ENCODE measurements around the gene MPI.
"Not testable (repeated sequence)": the region's sequence is repeated elsewhere in the genome, so short reads cannot be mapped to it uniquely, and the experiment has no call there.

The MPI gene

DNA sequence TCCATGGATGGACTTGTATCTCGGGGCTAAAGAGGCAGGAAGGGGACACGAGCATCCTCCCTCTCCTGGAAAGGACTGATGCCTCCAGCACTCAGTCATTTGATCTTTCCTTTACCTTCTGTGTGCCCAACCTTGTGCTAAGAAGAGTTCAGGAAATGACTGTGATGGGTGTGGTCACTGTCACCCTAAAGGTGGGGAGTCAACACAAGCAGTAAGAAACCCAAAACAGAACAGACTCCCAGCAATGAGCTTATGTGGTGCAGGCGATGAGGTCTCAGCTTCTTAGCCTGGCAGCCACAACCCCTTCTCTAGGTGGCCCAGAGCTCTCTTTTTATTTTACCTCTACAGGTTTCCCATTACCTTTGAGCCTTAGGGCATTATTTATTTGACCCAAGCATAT lies 3.8 kb downstream of the MPI start:
- no peak for DNase-seq

DNA sequence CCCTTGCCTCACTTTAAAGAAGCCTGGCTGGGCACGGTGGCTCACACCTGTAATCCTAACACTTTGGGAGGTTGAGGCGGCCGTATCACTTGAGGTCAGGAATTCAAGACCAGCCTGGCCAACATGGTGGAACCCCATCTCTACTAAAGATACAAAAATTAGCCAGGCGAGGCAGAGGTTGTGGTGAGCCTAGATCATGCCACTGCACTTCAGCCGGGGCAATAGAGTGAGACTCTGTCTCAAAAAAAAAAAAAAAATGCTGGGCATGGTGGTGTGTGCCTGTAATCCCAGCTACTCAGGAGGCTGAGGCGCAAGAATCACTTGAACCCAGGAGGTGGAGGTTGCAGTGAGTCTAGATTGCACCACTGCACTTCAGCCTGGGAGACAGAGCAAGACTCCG lies 4.5 kb downstream of the MPI start:
- not testable (repeated sequence) for DNase-seq

- no peak for DNase-seq
Measured at GRCh38 chr15:74895830-74896229, 6.0 kb downstream of the MPI start.

DNA sequence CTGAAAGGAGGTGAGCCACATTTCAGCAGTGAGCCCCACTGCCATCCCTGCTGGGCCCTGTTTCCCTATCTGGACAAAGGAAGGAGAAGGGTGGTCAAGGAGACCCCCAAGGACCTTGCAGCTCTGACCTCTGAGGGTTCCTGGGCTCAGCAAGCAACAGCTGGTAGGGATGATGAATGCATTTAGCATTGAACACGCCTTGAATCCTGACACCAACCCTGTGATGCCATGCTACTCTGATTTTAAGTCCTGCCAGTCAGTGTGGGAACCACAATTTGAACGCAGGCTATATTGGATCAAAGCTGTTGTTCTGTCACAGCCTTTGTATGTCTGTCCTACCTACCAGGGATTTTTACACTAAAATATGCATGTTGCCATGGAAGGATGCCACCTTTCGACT lies 6.5 kb downstream of the MPI start:
- no peak for DNase-seq

DNA sequence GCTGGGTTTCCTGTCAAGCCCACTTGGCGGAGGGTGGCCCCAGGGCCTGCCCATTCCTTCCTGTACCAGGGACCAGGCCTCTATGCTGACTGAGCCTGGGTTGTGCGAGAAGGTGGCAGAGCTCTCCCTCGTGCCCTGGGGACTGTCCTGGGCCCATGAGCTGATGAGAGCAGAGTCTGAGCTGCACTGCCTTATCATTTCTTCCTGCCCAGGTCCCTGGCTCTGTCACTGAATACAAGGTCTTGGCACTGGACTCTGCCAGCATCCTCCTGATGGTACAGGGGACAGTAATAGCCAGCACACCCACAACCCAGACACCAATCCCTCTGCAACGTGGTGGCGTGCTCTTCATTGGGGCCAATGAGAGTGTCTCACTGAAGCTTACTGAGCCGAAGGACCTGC lies 7.5 kb downstream of the MPI start:
- no peak for DNase-seq

GRCh38 chr15:74901612-74902063 lies 11.8 kb downstream of the MPI start:
- peak; percentile 20 for DNase-seq

- no peak for DNase-seq
Measured at GRCh38 chr15:74902295-74903075, 12.6 kb downstream of the MPI start.

DNA sequence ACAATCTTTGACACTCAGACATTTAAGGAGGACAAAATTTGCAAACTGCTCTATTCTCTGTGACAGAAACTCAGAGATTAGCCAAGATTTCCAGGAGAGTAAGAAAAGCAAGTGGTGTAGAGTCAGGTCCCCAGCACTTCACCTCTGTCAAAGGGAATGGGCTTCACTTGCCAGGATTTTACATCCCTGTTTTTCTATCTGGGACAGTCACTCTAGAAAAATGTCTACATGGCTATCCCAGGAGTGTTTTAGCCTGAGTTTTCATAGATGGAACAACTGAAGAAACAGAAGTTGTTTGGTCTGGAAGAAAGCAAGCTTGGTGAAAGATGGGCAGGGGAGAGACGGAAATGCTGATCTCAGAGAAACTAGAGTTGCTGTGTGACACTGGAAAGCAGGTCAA lies 13.8 kb downstream of the MPI start:
- no peak for DNase-seq

DNA sequence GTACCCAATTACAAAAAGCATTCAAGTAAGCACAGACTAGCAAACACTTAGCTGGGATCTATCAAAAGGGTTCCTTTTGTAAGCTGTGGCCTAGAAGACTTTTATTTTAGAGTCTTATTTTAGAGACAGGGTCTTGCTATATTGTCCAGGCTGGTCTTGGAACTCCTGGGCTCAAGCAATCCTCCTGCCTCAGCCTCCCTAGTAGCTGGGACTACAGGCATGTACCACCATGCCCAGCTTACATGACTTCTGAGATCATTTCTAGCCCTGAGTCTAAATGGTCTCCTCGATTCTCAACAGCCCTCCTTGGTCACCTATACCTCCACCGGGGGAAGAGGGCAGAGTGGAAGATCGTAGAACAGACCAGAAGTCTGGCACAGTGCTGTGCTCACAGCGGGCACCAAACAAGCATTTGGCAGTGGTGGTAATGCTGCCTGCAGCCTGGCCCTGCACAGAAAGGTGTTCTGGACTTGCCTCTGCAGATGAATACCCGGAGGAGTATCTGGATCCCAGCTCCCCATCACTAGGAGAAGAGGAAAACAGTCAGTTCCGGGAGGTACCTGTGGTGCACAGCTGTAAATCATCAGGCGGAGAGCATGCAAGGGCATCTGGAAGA lies 14.5 kb downstream of the MPI start:
- DNase-seq: no peak

GRCh38 chr15:74906067-74906449 lies 16.2 kb downstream of the MPI start:
- DNase-seq: no peak

DNA sequence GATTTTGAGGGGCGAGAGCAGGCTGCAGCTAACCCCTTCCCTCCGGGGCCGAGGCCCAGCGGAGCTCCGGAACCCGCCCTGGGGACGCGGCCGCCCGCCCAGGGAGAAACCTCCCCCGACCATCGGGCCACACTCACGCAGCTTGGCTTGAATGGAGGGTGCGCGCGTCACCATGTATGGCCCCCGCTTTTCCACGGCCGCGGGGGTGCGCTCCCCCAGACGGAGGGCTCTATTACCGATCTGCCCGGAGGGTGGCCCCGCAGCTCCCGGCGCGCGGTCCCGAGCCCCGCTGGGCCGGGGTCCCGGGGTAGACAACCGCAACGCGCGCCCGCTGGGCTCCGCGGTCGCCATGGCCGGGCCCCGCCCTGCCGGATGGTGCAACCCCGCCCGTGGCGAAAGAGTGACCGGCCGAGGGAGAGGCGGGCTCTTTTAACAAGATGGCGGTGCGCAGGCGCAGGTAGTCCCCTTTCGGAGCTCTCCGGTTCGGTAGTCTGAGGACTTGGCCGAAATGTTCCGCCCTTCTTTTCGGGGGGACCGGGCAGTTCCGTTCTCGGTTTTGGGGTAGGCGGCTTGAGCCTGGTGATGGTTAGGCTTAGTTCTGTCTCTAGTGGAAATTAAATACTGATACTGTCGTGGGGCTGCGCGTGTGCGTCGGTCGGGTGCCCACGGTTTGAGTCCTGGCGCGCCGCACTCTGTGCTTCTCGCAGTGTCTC lies 16.8 kb downstream of the MPI start, which contains the start of gene FAM219B:
Gene FAM219B, minus strand, starts transcription at position 402 of the 713 bp plus-strand sequence. Its CDS starts 51 bp downstream, at position 351.
- DNase-seq: peak; percentile 84

GRCh38 chr15:74907163-74907870 lies 17.5 kb downstream of the MPI start:
- DNase-seq: no peak

- no peak for DNase-seq
Measured at GRCh38 chr15:74908635-74909034, 18.8 kb downstream of the MPI start.

DNA sequence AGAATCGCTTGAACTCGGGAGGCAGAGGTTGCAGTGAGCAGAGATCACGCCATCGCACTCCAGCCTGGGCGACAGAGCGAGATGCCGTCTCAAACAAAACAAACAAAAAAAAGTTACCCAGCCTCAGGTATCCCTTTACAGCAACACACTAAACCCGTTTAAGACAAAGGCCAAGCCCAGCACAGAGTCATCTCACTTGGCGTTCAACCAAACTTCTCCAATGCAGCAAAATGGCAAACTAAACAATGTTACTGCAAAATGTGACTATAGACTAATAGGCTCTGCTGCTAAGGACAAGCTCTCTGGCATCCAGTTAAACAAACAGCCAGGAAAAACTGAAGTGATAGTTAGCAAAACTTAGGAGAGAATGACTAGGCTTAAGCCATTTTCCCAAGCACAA lies 23.2 kb downstream of the MPI start:
- no peak for DNase-seq

- DNase-seq: not testable (repeated sequence)
Measured at GRCh38 chr15:74913799-74914198, 24.0 kb downstream of the MPI start.

- no peak for DNase-seq
Measured at GRCh38 chr15:74917676-74918075, 27.8 kb downstream of the MPI start.

- no peak for DNase-seq
Measured at GRCh38 chr15:74920456-74920855, 30.6 kb downstream of the MPI start.

DNA sequence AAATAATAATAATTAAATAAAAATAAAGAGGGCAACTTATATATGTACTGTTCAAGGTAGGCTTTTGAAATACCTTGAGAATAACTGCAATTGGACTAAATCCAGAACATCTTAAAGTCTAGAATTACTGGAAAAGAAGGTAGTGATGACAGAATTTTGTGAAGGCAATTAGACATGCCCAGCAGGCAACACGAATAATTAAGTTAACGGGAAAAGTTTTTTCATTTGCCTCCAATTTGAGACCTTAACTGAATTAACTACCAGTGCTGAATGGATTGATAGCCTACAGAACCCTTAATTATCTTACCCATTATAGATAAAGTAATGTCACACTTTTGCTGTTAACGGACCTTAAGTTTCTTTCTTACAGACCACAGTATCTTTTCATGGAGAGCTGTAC lies 34.7 kb downstream of the MPI start:
- no peak for DNase-seq

- DNase-seq: no peak
Measured at GRCh38 chr15:74928771-74929198, 38.9 kb downstream of the MPI start.

- DNase-seq: no peak
Measured at GRCh38 chr15:74933573-74933972, 43.7 kb downstream of the MPI start.

GRCh38 chr15:74935193-74935592 lies 45.4 kb downstream of the MPI start:
- peak; percentile 10 for DNase-seq

- DNase-seq: peak; percentile 19
Measured at GRCh38 chr15:74937272-74937589, 47.4 kb downstream of the MPI start.

All from COR-L47 (cell line).